DOHH2 (cell line): Measurements from ENCODE around the gene SMC4.

Experiments used
- EZH2phosphoT487 ChIP-seq: fragments of 200-600 bp; sonication (generic); IDR thresholded peaks from 2 replicates; pipeline ENCODE4 v1.6.1; 2017; ENCODE audit warnings: borderline replicate concordance, mild to moderate bottlenecking, antibody characterized with exemption, low read length, moderate library complexity, mixed read lengths
- TF ChIP-seq, protein P1 (sequence below): fragments of 200-600 bp; sonication (generic); IDR thresholded peaks from one replicate; pipeline ENCODE4 v1.5.1; 2014; ENCODE audit warnings: antibody characterized with exemption, mild to moderate bottlenecking, low read depth, low read length; ENCODE audit not compliant: poor library complexity, severe bottlenecking

DNA sequence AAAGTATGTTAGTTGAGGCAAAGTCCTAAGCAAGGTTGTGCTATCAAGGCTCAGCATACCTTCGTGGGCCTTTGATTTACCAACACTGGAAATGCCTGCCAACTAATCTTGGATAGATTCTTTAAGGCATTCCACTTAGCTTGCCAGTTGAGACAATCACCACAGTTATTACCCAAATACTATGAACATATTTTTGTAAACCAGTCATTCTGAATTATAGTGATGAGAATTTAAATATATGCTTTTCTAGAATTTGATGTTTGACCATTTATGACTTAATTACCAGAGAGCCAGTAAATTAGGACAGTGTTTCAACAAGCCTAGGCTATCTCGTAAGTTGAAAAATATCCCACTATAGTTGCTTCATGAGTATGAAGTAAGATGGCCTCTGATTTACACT lies 34.6 kb downstream of the SMC4 start:
- TF ChIP-seq, protein P1, sequence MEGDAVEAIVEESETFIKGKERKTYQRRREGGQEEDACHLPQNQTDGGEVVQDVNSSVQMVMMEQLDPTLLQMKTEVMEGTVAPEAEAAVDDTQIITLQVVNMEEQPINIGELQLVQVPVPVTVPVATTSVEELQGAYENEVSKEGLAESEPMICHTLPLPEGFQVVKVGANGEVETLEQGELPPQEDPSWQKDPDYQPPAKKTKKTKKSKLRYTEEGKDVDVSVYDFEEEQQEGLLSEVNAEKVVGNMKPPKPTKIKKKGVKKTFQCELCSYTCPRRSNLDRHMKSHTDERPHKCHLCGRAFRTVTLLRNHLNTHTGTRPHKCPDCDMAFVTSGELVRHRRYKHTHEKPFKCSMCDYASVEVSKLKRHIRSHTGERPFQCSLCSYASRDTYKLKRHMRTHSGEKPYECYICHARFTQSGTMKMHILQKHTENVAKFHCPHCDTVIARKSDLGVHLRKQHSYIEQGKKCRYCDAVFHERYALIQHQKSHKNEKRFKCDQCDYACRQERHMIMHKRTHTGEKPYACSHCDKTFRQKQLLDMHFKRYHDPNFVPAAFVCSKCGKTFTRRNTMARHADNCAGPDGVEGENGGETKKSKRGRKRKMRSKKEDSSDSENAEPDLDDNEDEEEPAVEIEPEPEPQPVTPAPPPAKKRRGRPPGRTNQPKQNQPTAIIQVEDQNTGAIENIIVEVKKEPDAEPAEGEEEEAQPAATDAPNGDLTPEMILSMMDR, result no peak
- TF ChIP-seq EZH2phosphoT487, result no peak
